Thyroid gland (tissue), 4 donors: ENCODE data around the gene NMT2. TPM values are rescaled to one million over a fixed set of nuclear protein-coding genes. Genes with fewer than 3 reads are reported as not detected.

Experiments
- DNase-seq, 2 donors: peaks; one replicate each; pipeline ENCODE4 v3.0.0-alpha.2; 2019
- H3K27ac ChIP-seq, 3 donors: fragments of 200-600 bp; sonication (generic); 1 replicate in 2 of 3; 2 replicates in 1 of 3; pipeline ENCODE4 v1.5.1; 2016 to 2019; ENCODE audit warnings: mild to moderate bottlenecking in 1 of 3, moderate library complexity in 1 of 3
- H3K27me3 ChIP-seq: fragments of 200-600 bp; sonication (generic); one replicate; pipeline ENCODE4 v1.5.1; 2019
- H3K36me3 ChIP-seq, 2 donors: fragments of 200-600 bp; sonication (generic); one replicate each; pipeline ENCODE4 v1.5.1; 2016 to 2019
- H3K4me1 ChIP-seq, 2 donors: fragments of 200-600 bp; sonication (generic); one replicate each; pipeline ENCODE4 v1.5.1; 2017 to 2019
- H3K4me3 ChIP-seq, 3 donors: fragments of 200-600 bp; sonication (generic); replicated peaks in 1 of 3; 1 replicate in 2 of 3; 2 replicates in 1 of 3; pipeline ENCODE4 v1.5.1; 2016; ENCODE audit warnings: mild to moderate bottlenecking in 1 of 3
- H3K9me3 ChIP-seq: fragments of 200-600 bp; sonication (generic); one replicate; pipeline ENCODE4 v1.5.1; 2017
- POLR2A ChIP-seq, 2 donors: fragments of 450-650 bp; IDR thresholded peaks; one replicate each; pipeline ENCODE4 v1.6.1; 2017; ENCODE audit warnings: antibody characterized with exemption in 2 of 2, mild to moderate bottlenecking in 2 of 2, moderate library complexity in 1 of 2
- WGBS, 2 donors: methylation state at CpG; one replicate each; pipeline ENCODE4 v1.1.5; 2017; 5-methylcytosine and 5-hydroxymethylcytosine counted together
- intact Hi-C: fragments of 100-400 bp; cut with DNase I; formaldehyde crosslinking; loops from one replicate; pipeline ENCODE4 v1.15.1; 2023
- total RNA-seq, 4 donors: library from RNA; depleted of rRNA; stranded (reverse); fragments of >200 nt; gene quantifications; one replicate each; pipeline ENCODE4 v1.2.3, GENCODE V29; 2016
- TF ChIP-seq, protein P1 (sequence below), 6 experiments: fragments of 200-600 bp in 3 of 6; fragments of 450-650 bp in 3 of 6; sonication (generic) in 3 of 6; IDR thresholded peaks; one replicate each; pipeline ENCODE4 v1.5.1; 2016 to 2019; ENCODE audit warnings: antibody characterized with exemption in 6 of 6, mild to moderate bottlenecking in 2 of 6, inconsistent platforms in 1 of 6, moderate library complexity in 1 of 6

Gene NMT2
- total RNA-seq, 4 donors from 2014 or later: 7.1 to 16.3 (median 11.7) TPM

DNA sequence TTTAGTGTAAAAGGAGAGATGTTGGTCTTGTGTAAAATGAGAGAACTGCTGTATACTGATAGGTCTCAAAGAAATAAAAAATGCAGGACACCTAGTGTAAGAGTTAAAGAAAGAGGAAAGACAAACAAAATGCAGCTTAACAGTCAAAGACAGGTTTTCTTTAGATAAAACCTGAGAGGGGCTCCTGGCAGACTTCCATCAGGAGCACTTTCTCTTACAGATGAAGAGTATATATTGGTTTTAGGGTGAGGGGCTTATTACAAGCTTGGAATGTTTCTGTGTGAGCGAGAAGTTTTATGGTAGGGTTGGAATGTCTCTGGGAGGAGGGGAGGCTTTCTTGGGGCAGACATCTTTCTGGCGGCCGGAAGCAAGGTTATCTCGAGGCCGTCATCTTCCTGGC, 96.1 kb downstream of the NMT2 start:
- Histone ChIP-seq H3K27ac (no peak overlapping the region), H3K27me3 (no peaks in the 10 kb centered on the region), H3K4me3 (no peak overlapping the region), H3K36me3 (no peaks in the 10 kb centered on the region), H3K9me3 (no peaks in the 10 kb centered on the region), H3K4me1 (no peaks in the 10 kb centered on the region)
- no peak for DNase-seq
- no peak for TF ChIP-seq POLR2A (IDR thresholded peaks at IDR 0.05)
- TF ChIP-seq, protein P1, sequence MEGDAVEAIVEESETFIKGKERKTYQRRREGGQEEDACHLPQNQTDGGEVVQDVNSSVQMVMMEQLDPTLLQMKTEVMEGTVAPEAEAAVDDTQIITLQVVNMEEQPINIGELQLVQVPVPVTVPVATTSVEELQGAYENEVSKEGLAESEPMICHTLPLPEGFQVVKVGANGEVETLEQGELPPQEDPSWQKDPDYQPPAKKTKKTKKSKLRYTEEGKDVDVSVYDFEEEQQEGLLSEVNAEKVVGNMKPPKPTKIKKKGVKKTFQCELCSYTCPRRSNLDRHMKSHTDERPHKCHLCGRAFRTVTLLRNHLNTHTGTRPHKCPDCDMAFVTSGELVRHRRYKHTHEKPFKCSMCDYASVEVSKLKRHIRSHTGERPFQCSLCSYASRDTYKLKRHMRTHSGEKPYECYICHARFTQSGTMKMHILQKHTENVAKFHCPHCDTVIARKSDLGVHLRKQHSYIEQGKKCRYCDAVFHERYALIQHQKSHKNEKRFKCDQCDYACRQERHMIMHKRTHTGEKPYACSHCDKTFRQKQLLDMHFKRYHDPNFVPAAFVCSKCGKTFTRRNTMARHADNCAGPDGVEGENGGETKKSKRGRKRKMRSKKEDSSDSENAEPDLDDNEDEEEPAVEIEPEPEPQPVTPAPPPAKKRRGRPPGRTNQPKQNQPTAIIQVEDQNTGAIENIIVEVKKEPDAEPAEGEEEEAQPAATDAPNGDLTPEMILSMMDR (IDR thresholded peaks at IDR 0.05): no peak
- WGBS, 2 donors: 84 to 95% methylated on average over 5 of the region's 5 CpGs
- intact Hi-C loops: no loop called here

DNA sequence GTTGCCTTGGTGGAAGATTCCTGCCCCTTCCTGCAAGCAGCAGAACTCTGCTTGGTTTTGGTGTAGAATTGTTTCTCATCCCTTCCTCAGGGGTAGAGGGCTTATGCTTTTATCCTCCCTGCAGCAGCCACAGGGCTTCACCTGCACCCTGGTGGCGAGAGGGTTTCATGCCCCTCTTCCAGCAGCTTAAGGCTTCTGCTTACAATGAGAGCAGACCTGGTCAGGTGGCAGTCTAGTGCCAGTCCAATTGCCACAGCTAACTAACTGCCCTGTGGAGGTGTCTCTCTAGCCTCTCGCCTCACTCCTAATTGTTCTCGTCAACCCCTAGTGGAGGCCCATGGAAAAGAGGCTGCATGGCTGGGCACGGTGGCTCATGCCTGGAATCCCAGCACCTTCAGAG, 99.3 kb downstream of the NMT2 start:
- WGBS, 2 donors: 71 to 79% methylated on average over 3 to 4 of the region's 4 CpGs
- H3K27me3 ChIP-seq: no peaks in the 10 kb centered on the region
- no peak for DNase-seq
- H3K27ac ChIP-seq: no peak overlapping the region
- no peaks in the 10 kb centered on the region for H3K36me3 ChIP-seq
- H3K4me1 ChIP-seq: no peaks in the 10 kb centered on the region
- no peaks in the 10 kb centered on the region for H3K9me3 ChIP-seq
- TF ChIP-seq, protein P1 (IDR thresholded peaks at IDR 0.05): no peak
- TF ChIP-seq POLR2A (IDR thresholded peaks at IDR 0.05): no peak
- H3K4me3 ChIP-seq: no peak overlapping the region
- intact Hi-C loops: no loop called here

DNA sequence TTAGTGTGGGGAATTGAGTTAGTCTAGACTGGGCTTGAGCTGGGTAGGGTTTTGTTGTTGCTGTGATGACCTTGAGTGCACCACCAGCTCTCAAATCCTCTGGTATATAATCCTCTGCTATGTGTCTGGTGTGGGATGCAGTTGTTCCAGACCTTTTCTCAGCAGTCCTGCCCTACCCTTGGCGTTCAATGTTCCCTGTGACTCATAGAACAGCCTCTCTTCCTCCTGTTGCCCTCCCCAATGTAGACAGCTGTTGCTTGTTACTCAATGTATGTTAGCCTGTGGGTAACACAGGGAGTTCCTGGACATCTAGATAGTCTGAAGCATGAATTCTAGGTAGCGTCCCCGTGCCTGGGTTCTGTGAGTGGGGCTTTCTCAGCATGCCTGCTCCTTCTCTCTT, 99.7 kb downstream of the NMT2 start:
- H3K4me1 ChIP-seq: no peaks in the 10 kb centered on the region
- DNase-seq: no peak
- no peaks in the 10 kb centered on the region for H3K27me3 ChIP-seq
- no peak for TF ChIP-seq POLR2A (IDR thresholded peaks at IDR 0.05)
- TF ChIP-seq, protein P1 (IDR thresholded peaks at IDR 0.05): no peak
- intact Hi-C loops: no loop called here
- no peak overlapping the region for H3K27ac ChIP-seq
- no peaks in the 10 kb centered on the region for H3K9me3 ChIP-seq
- WGBS, 2 donors: 92 to 97% methylated on average over 3 of the region's 3 CpGs
- H3K4me3 ChIP-seq: no peak overlapping the region
- no peaks in the 10 kb centered on the region for H3K36me3 ChIP-seq

DNA sequence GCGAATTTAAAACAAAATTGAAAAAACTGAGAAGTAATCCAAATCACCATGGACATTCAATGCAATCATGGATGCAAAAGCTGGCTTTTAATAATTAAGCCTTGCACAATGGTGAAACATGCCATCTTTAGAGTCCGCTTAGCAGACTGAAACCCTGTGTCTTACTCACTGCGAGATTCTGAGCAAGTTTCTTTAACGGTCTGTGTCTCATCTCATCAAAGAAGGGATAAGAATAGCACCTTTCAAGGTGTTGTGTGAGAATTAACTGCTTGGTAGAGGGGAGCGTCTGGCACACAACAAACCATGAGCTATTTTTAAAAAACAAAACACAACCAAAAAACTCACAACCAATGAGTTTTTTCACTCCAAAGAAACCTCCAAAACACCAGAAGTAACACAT, 101.3 kb downstream of the NMT2 start:
- no peaks in the 10 kb centered on the region for H3K27me3 ChIP-seq
- no peak overlapping the region for H3K27ac ChIP-seq
- no peaks in the 10 kb centered on the region for H3K9me3 ChIP-seq
- no peak overlapping the region for H3K4me3 ChIP-seq
- H3K4me1 ChIP-seq: no peaks in the 10 kb centered on the region
- intact Hi-C loops: no loop called here
- DNase-seq: no peak
- TF ChIP-seq, protein P1 (IDR thresholded peaks at IDR 0.05): no peak
- TF ChIP-seq POLR2A (IDR thresholded peaks at IDR 0.05): no peak
- H3K36me3 ChIP-seq: no peaks in the 10 kb centered on the region
- WGBS, 2 donors: 94% methylated on average over 5 of the region's 5 CpGs

DNA sequence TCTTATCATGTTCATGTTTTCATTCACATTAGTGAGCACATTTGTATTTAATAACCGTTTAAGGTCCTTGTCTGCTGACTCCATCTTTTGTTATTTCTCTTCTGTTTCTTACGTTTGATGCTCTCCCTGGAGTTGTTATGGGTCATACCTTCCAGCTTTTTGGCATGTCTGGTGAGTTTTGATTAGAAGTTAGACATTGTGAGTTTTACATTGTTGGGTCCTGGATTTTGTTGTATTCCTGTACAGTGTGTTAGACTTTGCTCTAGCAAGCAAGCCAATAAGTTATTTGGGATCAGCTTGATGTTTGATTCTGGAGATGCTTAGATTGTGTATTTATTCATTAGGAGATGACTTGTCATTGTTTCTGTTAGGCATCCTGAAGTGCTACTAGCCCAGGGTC, 107.9 kb downstream of the NMT2 start:
- Histone ChIP-seq H3K9me3 (no peaks in the 10 kb centered on the region), H3K36me3 (no peaks in the 10 kb centered on the region), H3K4me1 (no peaks in the 10 kb centered on the region), H3K27ac (no peak overlapping the region), H3K27me3 (no peaks in the 10 kb centered on the region), H3K4me3 (no peak overlapping the region)
- DNase-seq: no peak
- TF ChIP-seq, protein P1 (IDR thresholded peaks at IDR 0.05): no peak
- TF ChIP-seq POLR2A (IDR thresholded peaks at IDR 0.05): no peak
- WGBS, 2 donors: 89% methylated on average over 2 of the region's 2 CpGs
- intact Hi-C loops: no loop called here
